B cell (primary cell): ENCODE results near the gene PRR7. TPM values are rescaled to one million over a fixed set of nuclear protein-coding genes. Genes with fewer than 3 reads are reported as not detected.
A peak's percentile ranks its signal among the peaks of the same experiment; 100 is the strongest.

Experiments used
- ATAC-seq: fragments of 200-7000 bp; cut with Tn5 transposase; one replicate; pipeline ENCODE4 v1.10.0; 2021; ENCODE audit warnings: low read depth, mild to moderate bottlenecking, moderate number of reproducible peaks, moderate library complexity
- CTCF ChIA-PET: fragments of 350-600 bp; sonication (Branson Sonifier 250); formaldehyde crosslinking; loops from one replicate; lab custom pipeline; 2021; ENCODE audit warnings: antibody characterized with exemption, inconsistent platforms; lab: Charles Lee
- POLR2A ChIA-PET: fragments of 350-600 bp; sonication (Branson Sonifier 250); formaldehyde crosslinking; loops from one replicate; lab custom pipeline; 2021; ENCODE audit warnings: antibody characterized with exemption; lab: Charles Lee
- DNase-seq: peaks from one replicate; pipeline ENCODE4 v3.0.0; 2013
- H2AFZ ChIP-seq: 2 replicates; pipeline ENCODE4 v1.6.1; 2012; ENCODE audit warnings: mild to moderate bottlenecking, low read depth, low read length; ENCODE audit not compliant: insufficient read depth, poor library complexity, severe bottlenecking
- H3K27ac ChIP-seq, 2 donors: 1 replicate in 1 of 2; 2 replicates in 1 of 2; pipeline ENCODE4 v1.5.1; 2012 to 2013; ENCODE audit warnings: low read length in 2 of 2, mild to moderate bottlenecking in 2 of 2, moderate library complexity in 1 of 2
- H3K27me3 ChIP-seq, 4 experiments: fragments of 200-600 bp in 1 of 4; sonication (generic) in 1 of 4; replicated peaks in 1 of 4; 1 replicate in 2 of 4; 2 replicates in 2 of 4; pipeline versions ENCODE4 v1.6.1 to v1.7.0; 2013 to 2016; ENCODE audit warnings: low read length in 3 of 4, mild to moderate bottlenecking in 2 of 4, mixed read lengths in 1 of 4, moderate library complexity in 1 of 4; ENCODE audit not compliant: insufficient read depth in 4 of 4, control insufficient read depth in 3 of 4; ENCODE audit errors: control extremely low read depth in 1 of 4
- H3K36me3 ChIP-seq, 2 experiments: replicated peaks in 1 of 2; 1 replicate in 1 of 2; 2 replicates in 1 of 2; pipeline versions ENCODE4 v1.6.1 to v1.7.1; 2013; ENCODE audit warnings: low read length in 1 of 2; ENCODE audit not compliant: insufficient read depth in 2 of 2, control insufficient read depth in 1 of 2; ENCODE audit errors: control extremely low read depth in 1 of 2, extremely low read depth in 1 of 2
- H3K4me1 ChIP-seq, 2 donors: fragments of 200-600 bp in 1 of 2; sonication (generic) in 1 of 2; 1 replicate in 1 of 2; 2 replicates in 1 of 2; pipeline versions ENCODE4 v1.5.1 to v1.6.1; 2013 to 2017; ENCODE audit warnings: low read length in 2 of 2; ENCODE audit not compliant: control insufficient read depth in 2 of 2, insufficient read depth in 2 of 2
- H3K4me2 ChIP-seq: replicated peaks from 2 replicates; pipeline ENCODE3; 2012; ENCODE audit warnings: mild to moderate bottlenecking, low read depth, low read length; ENCODE audit not compliant: poor library complexity, severe bottlenecking
- H3K4me3 ChIP-seq, 5 experiments: fragments of 200-600 bp in 1 of 5; sonication (generic) in 1 of 5; 1 replicate in 3 of 5; 2 replicates in 2 of 5; pipeline versions ENCODE4 v1.5.1 to v1.7.0; 2011 to 2016; ENCODE audit warnings: low read length in 4 of 5, mild to moderate bottlenecking in 4 of 5, low read depth in 2 of 5, control low read depth in 1 of 5, moderate library complexity in 1 of 5; ENCODE audit not compliant: insufficient read depth in 1 of 5; ENCODE audit errors: control extremely low read depth in 1 of 5, extremely low read depth in 1 of 5
- H3K79me2 ChIP-seq: fragments of 200-600 bp; sonication (generic); one replicate; pipeline ENCODE4 v1.6.0; 2016; ENCODE audit warnings: low read length; ENCODE audit not compliant: control insufficient read depth, insufficient read depth
- H3K9ac ChIP-seq: fragments of 200-600 bp; sonication (generic); 2 replicates; pipeline ENCODE4 v1.6.1; 2017; ENCODE audit warnings: mild to moderate bottlenecking, low read length, moderate library complexity
- H3K9me3 ChIP-seq, 3 donors: one replicate each; pipeline versions ENCODE4 v1.6.1 to v1.7.1; 2013; ENCODE audit warnings: low read length in 2 of 3; ENCODE audit not compliant: control insufficient read depth in 2 of 3, insufficient read depth in 1 of 3; ENCODE audit errors: control extremely low read depth in 1 of 3
- H4K20me1 ChIP-seq: 2 replicates; pipeline ENCODE4 v1.6.0; 2012; ENCODE audit warnings: mild to moderate bottlenecking, low read length; ENCODE audit not compliant: insufficient read depth, control insufficient read depth, poor library complexity, severe bottlenecking
- H3K27ac Mint-ChIP-seq: one replicate; pipeline ENCODE4 v1.8.0; 2021; ENCODE audit warnings: mixed read lengths
- H3K27me3 Mint-ChIP-seq: one replicate; pipeline ENCODE4 v1.8.0; 2021; ENCODE audit warnings: mixed read lengths
- H3K4me1 Mint-ChIP-seq: one replicate; pipeline ENCODE4 v1.8.0; 2021; ENCODE audit warnings: mixed read lengths
- H3K4me3 Mint-ChIP-seq: one replicate; pipeline ENCODE4 v1.8.0; 2021; ENCODE audit warnings: mixed read lengths
- H3K9me3 Mint-ChIP-seq: one replicate; pipeline ENCODE4 v1.8.0; 2022; ENCODE audit warnings: mixed read lengths; ENCODE audit not compliant: insufficient read depth
- EZH2 ChIP-seq: IDR thresholded peaks from 2 replicates; pipeline ENCODE4 v1.6.1; 2012; ENCODE audit warnings: borderline replicate concordance, low read depth, mild to moderate bottlenecking, moderate library complexity, low read length; ENCODE audit not compliant: insufficient read depth, poor library complexity, severe bottlenecking
- WGBS: methylation state at CpG from one replicate; pipeline ENCODE4 v1.1.5; 2013; ENCODE audit warnings: missing lambda C conversion rate; ENCODE audit not compliant: insufficient coverage; 5-methylcytosine and 5-hydroxymethylcytosine counted together
- intact Hi-C: fragments of 100-400 bp; cut with micrococcal nuclease; formaldehyde crosslinking; loops from one replicate; pipeline ENCODE4 v1.10.0; 2022
- polyA plus RNA-seq: library from polyadenylated mRNA; depleted of rRNA; stranded (reverse); fragments of >200 nt; gene quantifications from 2 replicates; pipeline ENCODE4 v1.2.3, GENCODE V29; 2012
- total RNA-seq, 2 donors: library from RNA; stranded (reverse); fragments of 120-200 nt in 1 of 2; gene quantifications; 1 replicate in 1 of 2; 2 replicates in 1 of 2; pipeline versions ENCODE4 v1.2.3 to v1.2.4, GENCODE V29; 2013 to 2022
- TF ChIP-seq, protein P1 (sequence below): fragments of 200-600 bp; IDR thresholded peaks from one replicate; pipeline ENCODE4 v1.8.0; 2022; ENCODE audit warnings: antibody characterized with exemption, mild to moderate bottlenecking

The PRR7 gene
- total and polyA plus RNA-seq, 2 donors (not counting 1 experiment from before 2014, with no cell fraction given), result 4.8 to 84.4 TPM

DNA sequence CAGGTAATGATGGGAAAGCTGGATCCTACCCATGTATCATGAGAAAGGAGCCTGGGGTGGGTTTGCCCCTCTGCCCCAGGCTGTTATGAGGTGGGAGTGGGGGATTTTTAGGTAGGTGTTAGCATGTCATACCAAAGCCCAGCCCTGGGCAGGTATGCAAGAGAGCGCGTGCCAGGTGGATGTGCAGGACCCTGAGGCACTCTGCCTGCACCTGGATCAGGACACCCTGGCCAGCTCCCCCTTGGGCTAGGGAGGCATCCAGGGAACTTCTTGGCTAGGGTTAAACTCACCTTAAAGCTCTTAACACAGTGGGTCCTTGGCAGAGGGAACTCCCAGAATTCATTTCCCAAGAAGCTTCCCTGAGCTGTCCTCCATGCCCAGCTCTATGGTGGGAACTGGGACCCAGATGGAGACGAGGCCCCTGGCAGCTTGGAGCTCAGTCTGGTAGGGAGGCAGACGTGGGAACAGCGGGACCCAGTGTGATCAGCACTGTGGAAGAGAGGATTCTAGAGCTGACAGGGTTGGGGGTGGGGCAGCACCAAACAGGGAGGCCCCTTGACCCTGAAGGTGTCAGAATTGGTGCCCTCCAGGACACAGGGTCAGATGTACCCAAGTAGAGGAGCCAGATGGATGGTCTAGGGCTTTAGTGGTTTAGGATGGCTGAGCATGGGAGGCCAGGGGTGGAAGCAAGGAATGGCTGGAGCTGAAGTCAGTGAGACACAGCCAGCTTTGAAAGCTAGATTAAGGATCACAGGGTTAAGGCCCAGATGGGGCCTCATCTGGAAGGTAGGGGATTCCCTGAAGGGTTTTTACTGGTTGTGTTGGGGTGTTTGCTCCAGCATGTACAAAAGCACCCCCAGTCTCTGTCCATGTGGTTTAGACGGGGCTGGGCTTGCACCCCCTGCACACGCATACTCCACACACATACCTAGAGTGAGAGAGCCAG, 2.2 kb upstream of the PRR7 start:
- POLR2A ChIA-PET, result interaction anchor here (2.3 to 10.8 kb wide), 3 partner anchors 13 to 41 kb away, joined by 14 to 103 read pairs (median 34); partner anchors contain the start of gene GRK6
- no peaks in the 10 kb centered on the region for H3K27me3 Mint-ChIP-seq
- CTCF ChIA-PET, result interaction anchor here (1.0 to 21.3 kb wide), 6 partner anchors 11 to 66 kb away, joined by 3 to 628 read pairs (median 36); partner anchors contain the start of genes F12, GRK6 and PFN3
- peaks cover 54% of the 10 kb centered on the region for H3K4me1 Mint-ChIP-seq
- intact Hi-C loops, result no loop called here
- H3K27ac Mint-ChIP-seq, result peak overlapping the region; percentile 92
- Histone ChIP-seq H3K79me2 (no peaks in the 10 kb centered on the region), H3K4me1 (peaks cover 34 to 48% of the 10 kb centered on the region in 2 donors), H3K36me3 (peaks cover 0 to 38% of the 10 kb centered on the region in 2 experiments), H3K4me3 (no peak overlapping the region), H4K20me1 (peaks cover 72% of the 10 kb centered on the region), H3K27ac (peak overlapping the region; percentile 68 to 77), H2AFZ (no peak overlapping the region), H3K4me2 (peak overlapping the region; percentile 93), H3K9me3 (no peaks in the 10 kb centered on the region), H3K27me3 (peaks cover 0 to 5% (median 0%) of the 10 kb centered on the region in 4 experiments), H3K9ac (no peak overlapping the region)
- ATAC-seq, result no peak
- no peak for TF ChIP-seq EZH2
- TF ChIP-seq, protein P1, sequence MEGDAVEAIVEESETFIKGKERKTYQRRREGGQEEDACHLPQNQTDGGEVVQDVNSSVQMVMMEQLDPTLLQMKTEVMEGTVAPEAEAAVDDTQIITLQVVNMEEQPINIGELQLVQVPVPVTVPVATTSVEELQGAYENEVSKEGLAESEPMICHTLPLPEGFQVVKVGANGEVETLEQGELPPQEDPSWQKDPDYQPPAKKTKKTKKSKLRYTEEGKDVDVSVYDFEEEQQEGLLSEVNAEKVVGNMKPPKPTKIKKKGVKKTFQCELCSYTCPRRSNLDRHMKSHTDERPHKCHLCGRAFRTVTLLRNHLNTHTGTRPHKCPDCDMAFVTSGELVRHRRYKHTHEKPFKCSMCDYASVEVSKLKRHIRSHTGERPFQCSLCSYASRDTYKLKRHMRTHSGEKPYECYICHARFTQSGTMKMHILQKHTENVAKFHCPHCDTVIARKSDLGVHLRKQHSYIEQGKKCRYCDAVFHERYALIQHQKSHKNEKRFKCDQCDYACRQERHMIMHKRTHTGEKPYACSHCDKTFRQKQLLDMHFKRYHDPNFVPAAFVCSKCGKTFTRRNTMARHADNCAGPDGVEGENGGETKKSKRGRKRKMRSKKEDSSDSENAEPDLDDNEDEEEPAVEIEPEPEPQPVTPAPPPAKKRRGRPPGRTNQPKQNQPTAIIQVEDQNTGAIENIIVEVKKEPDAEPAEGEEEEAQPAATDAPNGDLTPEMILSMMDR, result no peak
- no peaks in the 10 kb centered on the region for H3K9me3 Mint-ChIP-seq
- peak overlapping the region; percentile 82 for H3K4me3 Mint-ChIP-seq
- 96% methylated on average over 5 of the region's 7 CpGs for WGBS
- DNase-seq, result peak; percentile 69
